ENCODE data around the gene MARCHF10. TPM values are rescaled to one million over a fixed set of nuclear protein-coding genes. Genes with fewer than 3 reads are reported as not detected.

Gene MARCHF10
- total and polyA plus RNA-seq, 2 of the 4 experiments (the other 2 are of a cell fraction) = 0.18 to 0.74 TPM

DNA sequence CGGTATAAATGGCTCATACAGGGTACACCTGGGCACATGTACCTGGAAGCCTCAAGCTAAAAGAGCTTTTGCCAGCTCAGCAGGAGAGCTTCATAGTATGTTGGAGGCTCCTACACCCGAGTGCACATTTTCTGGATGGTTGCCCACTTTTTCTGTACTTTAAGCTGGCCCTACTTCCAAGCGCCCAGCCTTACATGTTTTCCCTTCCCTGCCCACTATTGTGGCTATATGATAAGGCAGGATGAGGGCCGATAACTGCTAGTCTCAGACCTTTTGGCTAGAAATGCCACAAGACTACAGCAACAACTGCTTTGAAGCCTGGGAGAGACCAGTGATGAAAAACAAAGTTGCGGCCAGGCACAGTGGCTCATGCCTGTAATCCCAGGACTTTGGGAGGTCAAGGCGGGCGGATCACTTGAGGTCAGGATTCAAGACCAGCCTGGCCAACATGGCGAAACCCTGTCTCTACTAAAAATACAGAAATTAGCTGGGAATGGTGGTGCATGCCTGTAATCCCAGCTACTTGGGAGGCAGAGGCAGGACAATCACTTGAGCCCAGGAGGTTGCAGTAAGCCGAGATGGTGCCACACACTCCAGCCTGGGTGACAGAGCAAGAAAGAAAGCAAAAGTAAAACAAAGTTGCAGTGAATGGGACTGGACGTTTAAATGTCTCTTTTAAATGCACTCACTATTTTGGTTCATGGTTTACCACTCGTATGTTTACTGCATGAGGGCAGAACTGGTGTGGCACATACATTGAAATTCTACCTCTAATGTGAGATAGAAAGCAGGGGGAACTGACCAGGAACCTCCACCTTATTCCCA lies 14.2 kb upstream of the MARCHF10 start:
- Histone ChIP-seq H2BK5ac (ENCODE audit: low read depth, low read length, poor library complexity, severe bottlenecking) (peak overlapping the region; percentile 93), H3K23ac (ENCODE audit: low read depth, low read length) (peak overlapping the region; percentile 53; the same call in 1 of the 2 replicates), H3K9ac (ENCODE audit: low read depth, low read length) (no peak overlapping the region), H4K5ac (ENCODE audit: low read depth, low read length) (peak overlapping the region; percentile 61; the same call in 1 of the 2 replicates), H3K4me1 (ENCODE audit: control insufficient read depth, insufficient read depth, low read length) (peaks cover 32% of the 10 kb centered on the region), H3K4ac (ENCODE audit: low read depth, low read length) (peak overlapping the region; percentile 64), H3K9me3 (ENCODE audit: control insufficient read depth, insufficient read depth, low read length) (no peaks in the 10 kb centered on the region), H3K14ac (replicated peaks; ENCODE audit: low read depth, low read length) (peak overlapping the region; percentile 56), H3K27me3 (ENCODE audit: control insufficient read depth, insufficient read depth, low read length) (no peaks in the 10 kb centered on the region), H2BK120ac (ENCODE audit: low read depth, low read length) (peak overlapping the region; percentile 88), H4K8ac (ENCODE audit: low read depth in 2 of 2, low read length in 2 of 2) (peak overlapping the region; percentile 56 to 66; a peak in 3 of 4 replicates), H2AK5ac (ENCODE audit: low read depth, low read length) (peak overlapping the region; percentile 74), H2AK9ac (replicated peaks; ENCODE audit: low read depth, low read length, poor library complexity) (peak overlapping the region; percentile 67), H3K4me3 (ENCODE audit: insufficient read depth, low read depth, low read length) (no peak overlapping the region), H3K56ac (ENCODE audit: extremely low read depth, insufficient read depth, low read length) (0 out of 2 replicates have a peak overlapping the region, but pooled peaks have one; percentile 6), H3K4me2 (ENCODE audit: low read depth, low read length) (no peak overlapping the region), H2BK20ac (ENCODE audit: low read depth, low read length) (peak overlapping the region; percentile 78), H3K36me3 (ENCODE audit: control insufficient read depth, insufficient read depth, low read length) (no peaks in the 10 kb centered on the region), H2BK15ac (ENCODE audit: low read depth, low read length) (peak overlapping the region; percentile 97), H3K18ac (ENCODE audit: low read depth, low read length) (peak overlapping the region; percentile 71; the same call in 1 of the 2 replicates), H3K27ac (ENCODE audit: insufficient read depth, low read length) (peak overlapping the region; percentile 14; the same call in 1 of the 2 replicates), H4K91ac (ENCODE audit: insufficient read depth, low read depth, low read length) (peak overlapping the region; percentile 59), H2AFZ (replicated peaks; ENCODE audit: low read length, poor library complexity) (peak overlapping the region; percentile 64), H3K79me1 (ENCODE audit: low read depth in 1 of 2, low read length in 2 of 2) (peaks cover 4 to 13% of the 10 kb centered on the region in 2 experiments; a peak in 2 of 4 replicates), H3K9me1 (ENCODE audit: insufficient read depth, low read length) (peaks cover 29% of the 10 kb centered on the region; the same call in 1 of the 2 replicates), H4K20me1 (ENCODE audit: insufficient read depth, low read length) (no peaks in the 10 kb centered on the region)
- no peak for DNase-seq
- intact Hi-C loops (cut with micrococcal nuclease) = no loop called here
- ChIA-PET POLR2A (ENCODE audit: unreplicated experiment) (interaction anchor here (0.6 kb wide), 1 partner anchor 112 kb away, joined by 6 read pairs; no protein-coding TSS in a partner anchor), CTCF (no interaction called here)
- BruUV-seq (replicated peaks) = no TSS peak
- in situ Hi-C loops (cut with MboI; ENCODE audit: low sequenced_read_pairs) = no loop called here
- dilution Hi-C loops (cut with HindIII; ENCODE audit: low sequenced_read_pairs, unreplicated experiment) = no loop called here
- no CpG with 5 or more reads among the region's 11 CpGs for WGBS, 2 experiments (ENCODE audit: extremely low coverage in 2 of 2, insufficient read length in 1 of 2)
- ATAC-seq (ENCODE audit: low read depth) = no peak
- TF ChIP-seq FOS (IDR thresholded peaks at IDR 0.05; ENCODE audit: low read depth, low read length) = no peak
- TF ChIP-seq RAD21 (IDR thresholded peaks at IDR 0.05; ENCODE audit: low read length) = no peak
- TF ChIP-seq, protein P1, sequence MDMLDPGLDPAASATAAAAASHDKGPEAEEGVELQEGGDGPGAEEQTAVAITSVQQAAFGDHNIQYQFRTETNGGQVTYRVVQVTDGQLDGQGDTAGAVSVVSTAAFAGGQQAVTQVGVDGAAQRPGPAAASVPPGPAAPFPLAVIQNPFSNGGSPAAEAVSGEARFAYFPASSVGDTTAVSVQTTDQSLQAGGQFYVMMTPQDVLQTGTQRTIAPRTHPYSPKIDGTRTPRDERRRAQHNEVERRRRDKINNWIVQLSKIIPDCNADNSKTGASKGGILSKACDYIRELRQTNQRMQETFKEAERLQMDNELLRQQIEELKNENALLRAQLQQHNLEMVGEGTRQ (IDR thresholded peaks at IDR 0.05; ENCODE audit: low read depth, low read length) = no peak
- TF ChIP-seq, protein P2, sequence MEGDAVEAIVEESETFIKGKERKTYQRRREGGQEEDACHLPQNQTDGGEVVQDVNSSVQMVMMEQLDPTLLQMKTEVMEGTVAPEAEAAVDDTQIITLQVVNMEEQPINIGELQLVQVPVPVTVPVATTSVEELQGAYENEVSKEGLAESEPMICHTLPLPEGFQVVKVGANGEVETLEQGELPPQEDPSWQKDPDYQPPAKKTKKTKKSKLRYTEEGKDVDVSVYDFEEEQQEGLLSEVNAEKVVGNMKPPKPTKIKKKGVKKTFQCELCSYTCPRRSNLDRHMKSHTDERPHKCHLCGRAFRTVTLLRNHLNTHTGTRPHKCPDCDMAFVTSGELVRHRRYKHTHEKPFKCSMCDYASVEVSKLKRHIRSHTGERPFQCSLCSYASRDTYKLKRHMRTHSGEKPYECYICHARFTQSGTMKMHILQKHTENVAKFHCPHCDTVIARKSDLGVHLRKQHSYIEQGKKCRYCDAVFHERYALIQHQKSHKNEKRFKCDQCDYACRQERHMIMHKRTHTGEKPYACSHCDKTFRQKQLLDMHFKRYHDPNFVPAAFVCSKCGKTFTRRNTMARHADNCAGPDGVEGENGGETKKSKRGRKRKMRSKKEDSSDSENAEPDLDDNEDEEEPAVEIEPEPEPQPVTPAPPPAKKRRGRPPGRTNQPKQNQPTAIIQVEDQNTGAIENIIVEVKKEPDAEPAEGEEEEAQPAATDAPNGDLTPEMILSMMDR (conservative IDR thresholded peaks at IDR 0.05; ENCODE audit: low read depth, low read length) = no peak
- TF ChIP-seq MXI1 (IDR thresholded peaks at IDR 0.05; ENCODE audit: borderline replicate concordance, low read depth, low read length) = no peak
- TF ChIP-seq RCOR1 (IDR thresholded peaks at IDR 0.05; ENCODE audit: insufficient replicate concordance, low read length) = no peak
- no peak for TF ChIP-seq SMC3 (IDR thresholded peaks at IDR 0.05; ENCODE audit: low read depth, low read length)
- no peak for TF ChIP-seq POLR2A (IDR thresholded peaks at IDR 0.05; ENCODE audit: low read depth, low read length)
- no peak for TF ChIP-seq MAFK (IDR thresholded peaks at IDR 0.05; ENCODE audit: low read depth, low read length)
- TF ChIP-seq NFE2L2 (IDR thresholded peaks at IDR 0.05; ENCODE audit: low read depth, low read length) = no peak
- TF ChIP-seq, protein P3, sequence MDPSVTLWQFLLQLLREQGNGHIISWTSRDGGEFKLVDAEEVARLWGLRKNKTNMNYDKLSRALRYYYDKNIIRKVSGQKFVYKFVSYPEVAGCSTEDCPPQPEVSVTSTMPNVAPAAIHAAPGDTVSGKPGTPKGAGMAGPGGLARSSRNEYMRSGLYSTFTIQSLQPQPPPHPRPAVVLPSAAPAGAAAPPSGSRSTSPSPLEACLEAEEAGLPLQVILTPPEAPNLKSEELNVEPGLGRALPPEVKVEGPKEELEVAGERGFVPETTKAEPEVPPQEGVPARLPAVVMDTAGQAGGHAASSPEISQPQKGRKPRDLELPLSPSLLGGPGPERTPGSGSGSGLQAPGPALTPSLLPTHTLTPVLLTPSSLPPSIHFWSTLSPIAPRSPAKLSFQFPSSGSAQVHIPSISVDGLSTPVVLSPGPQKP (IDR thresholded peaks at IDR 0.05; ENCODE audit: borderline replicate concordance, low read depth, low read length) = no peak
- no peak for TF ChIP-seq CHD1 (IDR thresholded peaks at IDR 0.05; ENCODE audit: low read depth, low read length)
- no peak for TF ChIP-seq RFX5 (IDR thresholded peaks at IDR 0.05; ENCODE audit: low read depth, low read length)
- TF ChIP-seq MAZ (IDR thresholded peaks at IDR 0.05; ENCODE audit: borderline replicate concordance, low read depth, low read length) = no peak

All from IMR-90 (cell line).